ENCODE data around the gene TFB1M. TPM values are rescaled to one million over a fixed set of nuclear protein-coding genes. Genes with fewer than 3 reads are reported as not detected.

Gene TFB1M
- total RNA-seq, 2 donors from 2014 or later: 38.8 to 43.0 TPM

DNA sequence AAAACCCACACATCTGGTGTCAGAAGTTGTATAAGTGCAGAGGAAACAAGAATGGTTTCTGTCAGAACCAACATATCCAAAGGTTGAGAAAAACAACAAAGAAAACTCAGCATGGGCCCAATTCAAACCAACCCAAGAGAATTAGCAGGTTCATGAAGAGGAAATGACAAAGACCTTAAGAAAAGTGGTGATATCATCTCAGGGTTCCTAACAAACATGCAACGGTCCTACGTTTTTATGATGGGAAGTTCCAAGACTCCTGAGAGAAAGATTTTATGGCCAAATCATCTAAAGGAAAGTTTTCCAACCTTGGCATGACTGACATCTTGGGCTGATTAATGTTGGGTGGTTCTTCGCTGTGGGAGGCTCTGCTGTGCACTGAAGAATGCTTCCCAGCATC, 23.0 kb downstream of the TFB1M start:
- Histone ChIP-seq H3K4me1 (ENCODE audit: control insufficient read depth, insufficient read depth, low read length) (no peaks in the 10 kb centered on the region), H3K4me3 (ENCODE audit: low read length) (no peak overlapping the region), H3K9ac (ENCODE audit: extremely low read depth, low read length, poor library complexity, severe bottlenecking) (no peak overlapping the region), H3K27ac (ENCODE audit: low read depth, low read length) (no peak overlapping the region), H3K27me3 (ENCODE audit: control insufficient read depth, insufficient read depth, low read length, poor library complexity, severe bottlenecking) (no peaks in the 10 kb centered on the region), H3K36me3 (ENCODE audit: control insufficient read depth, insufficient read depth, low read length) (peaks cover 77% of the 10 kb centered on the region), H3K9me3 (ENCODE audit: control insufficient read depth, low read length) (peaks cover 5% of the 10 kb centered on the region)
- TF ChIP-seq, protein P1, sequence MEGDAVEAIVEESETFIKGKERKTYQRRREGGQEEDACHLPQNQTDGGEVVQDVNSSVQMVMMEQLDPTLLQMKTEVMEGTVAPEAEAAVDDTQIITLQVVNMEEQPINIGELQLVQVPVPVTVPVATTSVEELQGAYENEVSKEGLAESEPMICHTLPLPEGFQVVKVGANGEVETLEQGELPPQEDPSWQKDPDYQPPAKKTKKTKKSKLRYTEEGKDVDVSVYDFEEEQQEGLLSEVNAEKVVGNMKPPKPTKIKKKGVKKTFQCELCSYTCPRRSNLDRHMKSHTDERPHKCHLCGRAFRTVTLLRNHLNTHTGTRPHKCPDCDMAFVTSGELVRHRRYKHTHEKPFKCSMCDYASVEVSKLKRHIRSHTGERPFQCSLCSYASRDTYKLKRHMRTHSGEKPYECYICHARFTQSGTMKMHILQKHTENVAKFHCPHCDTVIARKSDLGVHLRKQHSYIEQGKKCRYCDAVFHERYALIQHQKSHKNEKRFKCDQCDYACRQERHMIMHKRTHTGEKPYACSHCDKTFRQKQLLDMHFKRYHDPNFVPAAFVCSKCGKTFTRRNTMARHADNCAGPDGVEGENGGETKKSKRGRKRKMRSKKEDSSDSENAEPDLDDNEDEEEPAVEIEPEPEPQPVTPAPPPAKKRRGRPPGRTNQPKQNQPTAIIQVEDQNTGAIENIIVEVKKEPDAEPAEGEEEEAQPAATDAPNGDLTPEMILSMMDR (conservative IDR thresholded peaks at IDR 0.05): no peak
- Mint-ChIP-seq H3K4me3 (no peak overlapping the region), H3K9me3 (no peaks in the 10 kb centered on the region), H3K27me3 (ENCODE audit: insufficient read depth) (no peaks in the 10 kb centered on the region), H3K27ac (peak overlapping the region; percentile 1), H3K36me3 (ENCODE audit: low read depth) (peaks cover 68% of the 10 kb centered on the region), H3K4me1 (peaks cover 15% of the 10 kb centered on the region)
- no peak for DNase-seq
- WGBS, 2 experiments (ENCODE audit: insufficient coverage in 1 of 2, insufficient read length in 1 of 2): 99 to 100% methylated on average over 2 to 3 of the region's 3 CpGs

DNA sequence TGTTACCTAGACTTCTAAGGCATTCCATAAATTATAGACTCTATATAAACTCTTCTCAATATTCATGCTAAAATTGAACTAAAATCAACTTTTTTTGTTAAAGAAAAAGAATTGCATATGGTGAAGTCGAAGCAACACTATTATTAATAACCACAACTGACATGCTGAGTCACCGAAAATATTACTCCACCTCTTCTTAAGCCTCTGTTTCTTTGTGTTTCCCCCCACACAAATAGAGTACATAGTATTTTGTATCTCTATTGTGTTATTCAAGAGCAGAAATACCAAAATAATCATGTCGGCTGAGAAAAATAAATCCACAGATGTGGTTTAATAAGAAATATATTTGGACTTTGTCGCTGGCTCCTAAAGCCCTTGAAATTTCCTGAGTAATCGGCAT, 23.8 kb downstream of the TFB1M start:
- no peak overlapping the region for H3K4me3 Mint-ChIP-seq
- peaks cover 65% of the 10 kb centered on the region for H3K36me3 Mint-ChIP-seq (ENCODE audit: low read depth)
- 92 to 98% methylated on average over 3 to 5 of the region's 5 CpGs for WGBS, 2 experiments (ENCODE audit: insufficient coverage in 1 of 2, insufficient read length in 1 of 2)
- Histone ChIP-seq H3K4me1 (ENCODE audit: control insufficient read depth, insufficient read depth, low read length) (no peaks in the 10 kb centered on the region), H3K4me3 (ENCODE audit: low read length) (no peak overlapping the region), H3K9me3 (ENCODE audit: control insufficient read depth, low read length) (peaks cover 5% of the 10 kb centered on the region), H3K36me3 (ENCODE audit: control insufficient read depth, insufficient read depth, low read length) (peaks cover 77% of the 10 kb centered on the region), H3K27ac (ENCODE audit: low read depth, low read length) (no peak overlapping the region), H3K9ac (ENCODE audit: extremely low read depth, low read length, poor library complexity, severe bottlenecking) (no peak overlapping the region), H3K27me3 (ENCODE audit: control insufficient read depth, insufficient read depth, low read length, poor library complexity, severe bottlenecking) (no peaks in the 10 kb centered on the region)
- no peak for DNase-seq
- no peak overlapping the region for H3K27ac Mint-ChIP-seq
- TF ChIP-seq, protein P1 (conservative IDR thresholded peaks at IDR 0.05): no peak
- H3K27me3 Mint-ChIP-seq (ENCODE audit: insufficient read depth): no peaks in the 10 kb centered on the region
- H3K4me1 Mint-ChIP-seq: peaks cover 15% of the 10 kb centered on the region
- H3K9me3 Mint-ChIP-seq: no peaks in the 10 kb centered on the region

DNA sequence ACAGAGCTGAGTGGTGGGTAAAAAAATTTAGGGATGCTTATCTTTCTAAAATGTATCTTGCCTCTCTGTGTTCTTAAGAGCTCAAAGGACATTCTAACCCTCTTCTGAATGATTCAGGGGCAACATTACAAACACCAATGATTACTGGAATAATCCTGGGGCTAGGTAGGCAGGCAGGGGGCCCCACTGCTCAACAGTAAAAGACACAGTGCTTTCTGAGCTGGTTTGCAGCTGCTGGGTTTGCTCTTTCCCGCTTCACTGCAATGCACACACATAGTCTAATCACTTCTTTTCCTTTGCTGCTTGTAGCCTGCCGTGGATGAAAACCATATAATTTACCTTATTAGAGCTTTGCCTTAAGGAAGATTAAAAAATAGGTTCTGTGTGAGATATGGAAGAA, 26.5 kb downstream of the TFB1M start:
- Histone ChIP-seq H3K9ac (ENCODE audit: extremely low read depth, low read length, poor library complexity, severe bottlenecking) (no peak overlapping the region), H3K9me3 (ENCODE audit: control insufficient read depth, low read length) (peaks cover 5% of the 10 kb centered on the region), H3K4me1 (ENCODE audit: control insufficient read depth, insufficient read depth, low read length) (no peaks in the 10 kb centered on the region), H3K4me3 (ENCODE audit: low read length) (no peak overlapping the region), H3K27ac (ENCODE audit: low read depth, low read length) (no peak overlapping the region), H3K36me3 (ENCODE audit: control insufficient read depth, insufficient read depth, low read length) (peaks cover 77% of the 10 kb centered on the region), H3K27me3 (ENCODE audit: control insufficient read depth, insufficient read depth, low read length, poor library complexity, severe bottlenecking) (no peaks in the 10 kb centered on the region)
- Mint-ChIP-seq H3K27me3 (ENCODE audit: insufficient read depth) (no peaks in the 10 kb centered on the region), H3K9me3 (no peaks in the 10 kb centered on the region), H3K4me1 (peaks cover 15% of the 10 kb centered on the region), H3K36me3 (ENCODE audit: low read depth) (peaks cover 67% of the 10 kb centered on the region), H3K27ac (no peak overlapping the region), H3K4me3 (no peak overlapping the region)
- TF ChIP-seq, protein P1 (conservative IDR thresholded peaks at IDR 0.05): peak; percentile 34
- 92 to 100% methylated on average over 1 of the region's 2 CpGs for whole genome bisulfite sequencing, 2 experiments (ENCODE audit: insufficient coverage in 1 of 2, insufficient read length in 1 of 2)
- no peak for DNase-seq
